Measurements from ENCODE around the gene CNIH2. TPM values are rescaled to one million over a fixed set of nuclear protein-coding genes. Genes with fewer than 3 reads are reported as not detected.

Gene CNIH2
- total and polyA plus RNA-seq, 7 donors, result 0.63 to 1.7 TPM; not detected in 5

DNA sequence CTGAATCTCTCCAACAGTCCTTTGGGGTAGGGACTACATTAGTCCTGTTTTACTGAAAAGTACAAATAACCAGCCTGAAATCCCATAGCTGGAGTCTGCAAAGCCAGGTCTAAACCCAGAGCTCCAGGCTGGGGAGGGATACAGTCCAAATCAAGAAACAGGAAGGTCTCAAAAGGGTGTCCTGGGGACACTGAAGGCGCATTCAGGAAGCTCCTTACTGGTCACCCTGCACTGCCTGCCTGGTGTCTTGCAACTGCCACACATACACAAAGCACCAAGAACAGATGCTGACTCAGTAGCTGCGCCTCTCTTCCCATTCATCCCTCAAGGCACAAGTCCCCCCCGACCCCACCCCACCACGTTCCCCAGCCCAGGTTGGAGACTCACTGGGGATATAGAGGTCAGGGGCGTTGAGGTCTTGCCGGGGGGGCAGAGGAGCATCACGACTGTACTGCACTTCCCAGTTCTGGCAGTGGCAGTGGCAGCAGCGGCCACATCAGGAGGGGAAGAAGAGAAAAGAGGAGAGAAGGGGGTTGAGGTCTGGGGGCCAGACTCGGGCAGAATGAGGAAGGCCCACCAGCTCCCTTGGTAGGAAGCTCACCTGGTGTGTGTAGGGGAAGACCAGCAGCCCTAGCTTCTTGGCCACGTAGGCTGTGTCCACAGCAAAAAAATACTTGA, 9.4 kb downstream of the CNIH2 start:
- Histone ChIP-seq H3K4me1 (peaks cover 0 to 48% (median 40%) of the 10 kb centered on the region in 4 donors), H3K27me3 (peaks cover 13 to 14% (median 13%) of the 10 kb centered on the region in 3 donors), H3K36me3 (peaks cover 0 to 8% (median 0%) of the 10 kb centered on the region in 4 donors), H3K4me3 (no peak overlapping the region), H3K9me3 (no peaks in the 10 kb centered on the region), H3K27ac (no peak overlapping the region)
- TF ChIP-seq, protein P1, sequence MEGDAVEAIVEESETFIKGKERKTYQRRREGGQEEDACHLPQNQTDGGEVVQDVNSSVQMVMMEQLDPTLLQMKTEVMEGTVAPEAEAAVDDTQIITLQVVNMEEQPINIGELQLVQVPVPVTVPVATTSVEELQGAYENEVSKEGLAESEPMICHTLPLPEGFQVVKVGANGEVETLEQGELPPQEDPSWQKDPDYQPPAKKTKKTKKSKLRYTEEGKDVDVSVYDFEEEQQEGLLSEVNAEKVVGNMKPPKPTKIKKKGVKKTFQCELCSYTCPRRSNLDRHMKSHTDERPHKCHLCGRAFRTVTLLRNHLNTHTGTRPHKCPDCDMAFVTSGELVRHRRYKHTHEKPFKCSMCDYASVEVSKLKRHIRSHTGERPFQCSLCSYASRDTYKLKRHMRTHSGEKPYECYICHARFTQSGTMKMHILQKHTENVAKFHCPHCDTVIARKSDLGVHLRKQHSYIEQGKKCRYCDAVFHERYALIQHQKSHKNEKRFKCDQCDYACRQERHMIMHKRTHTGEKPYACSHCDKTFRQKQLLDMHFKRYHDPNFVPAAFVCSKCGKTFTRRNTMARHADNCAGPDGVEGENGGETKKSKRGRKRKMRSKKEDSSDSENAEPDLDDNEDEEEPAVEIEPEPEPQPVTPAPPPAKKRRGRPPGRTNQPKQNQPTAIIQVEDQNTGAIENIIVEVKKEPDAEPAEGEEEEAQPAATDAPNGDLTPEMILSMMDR (IDR thresholded peaks at IDR 0.05), result no peak
- no peak for TF ChIP-seq EP300 (IDR thresholded peaks at IDR 0.05)
- no peak for TF ChIP-seq POLR2AphosphoS5 (IDR thresholded peaks at IDR 0.05)
- no peak for TF ChIP-seq POLR2A (IDR thresholded peaks at IDR 0.05)
- 77 to 84% methylated on average over 10 of the region's 10 CpGs for WGBS, 2 donors
- no peak for DNase-seq
- intact Hi-C loops (cut with DNase I), result no loop called here

DNA sequence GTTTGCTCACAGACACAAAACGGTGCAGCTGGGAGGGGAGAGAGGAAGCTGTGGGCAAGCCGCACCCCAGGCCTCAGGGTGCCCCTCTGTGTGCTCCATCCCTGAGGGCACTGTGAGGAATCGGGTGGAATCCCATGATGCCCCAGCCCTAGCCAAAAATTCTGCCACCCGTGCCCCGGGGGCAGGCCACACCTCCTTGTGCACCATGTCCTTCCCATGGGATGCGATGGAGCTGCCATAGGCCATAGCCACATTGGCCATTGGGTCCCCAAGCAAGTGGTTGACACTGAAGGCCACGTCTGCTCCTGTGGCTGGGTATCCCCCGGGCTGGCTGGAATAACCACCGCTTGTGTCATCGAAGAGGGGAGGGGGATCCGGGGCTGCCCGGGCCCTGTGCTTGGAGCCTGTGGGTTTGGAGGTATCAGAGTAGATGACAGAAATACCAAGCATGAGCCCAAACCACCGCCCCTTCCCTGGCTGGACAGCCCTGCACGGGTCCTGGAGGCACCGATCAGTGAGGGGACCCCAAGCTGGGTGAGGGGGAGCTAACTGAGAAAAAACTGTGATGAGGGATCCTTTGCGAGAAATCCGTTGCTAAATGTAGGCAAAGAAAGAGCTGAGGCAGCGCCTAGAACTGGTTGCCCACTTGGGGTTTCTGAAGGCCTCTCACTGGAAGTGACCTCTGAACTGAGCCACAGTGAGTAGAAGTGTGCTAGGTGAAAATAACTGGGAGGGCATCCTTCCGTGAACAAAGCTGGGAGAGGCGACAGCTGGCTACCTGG, 10.1 kb downstream of the CNIH2 start:
- Histone ChIP-seq H3K36me3 (peaks cover 0 to 8% (median 0%) of the 10 kb centered on the region in 4 donors), H3K9me3 (no peaks in the 10 kb centered on the region), H3K27me3 (peaks cover 20 to 21% (median 20%) of the 10 kb centered on the region in 3 donors), H3K4me1 (peaks cover 0 to 43% (median 33%) of the 10 kb centered on the region in 4 donors), H3K4me3 (peak overlapping the region; percentile 74 to 80 (median 77)), H3K27ac (peak overlapping the region; percentile 90 to 96 (median 94))
- WGBS, 2 donors, result 49 to 53% methylated on average over 20 of the region's 20 CpGs
- DNase-seq, result no peak
- TF ChIP-seq, protein P1 (IDR thresholded peaks at IDR 0.05), result no peak
- TF ChIP-seq POLR2A (IDR thresholded peaks at IDR 0.05) (no peak), EP300 (IDR thresholded peaks at IDR 0.05) (no peak), POLR2AphosphoS5 (IDR thresholded peaks at IDR 0.05) (no peak)
- intact Hi-C loops (cut with DNase I), result no loop called here

DNA sequence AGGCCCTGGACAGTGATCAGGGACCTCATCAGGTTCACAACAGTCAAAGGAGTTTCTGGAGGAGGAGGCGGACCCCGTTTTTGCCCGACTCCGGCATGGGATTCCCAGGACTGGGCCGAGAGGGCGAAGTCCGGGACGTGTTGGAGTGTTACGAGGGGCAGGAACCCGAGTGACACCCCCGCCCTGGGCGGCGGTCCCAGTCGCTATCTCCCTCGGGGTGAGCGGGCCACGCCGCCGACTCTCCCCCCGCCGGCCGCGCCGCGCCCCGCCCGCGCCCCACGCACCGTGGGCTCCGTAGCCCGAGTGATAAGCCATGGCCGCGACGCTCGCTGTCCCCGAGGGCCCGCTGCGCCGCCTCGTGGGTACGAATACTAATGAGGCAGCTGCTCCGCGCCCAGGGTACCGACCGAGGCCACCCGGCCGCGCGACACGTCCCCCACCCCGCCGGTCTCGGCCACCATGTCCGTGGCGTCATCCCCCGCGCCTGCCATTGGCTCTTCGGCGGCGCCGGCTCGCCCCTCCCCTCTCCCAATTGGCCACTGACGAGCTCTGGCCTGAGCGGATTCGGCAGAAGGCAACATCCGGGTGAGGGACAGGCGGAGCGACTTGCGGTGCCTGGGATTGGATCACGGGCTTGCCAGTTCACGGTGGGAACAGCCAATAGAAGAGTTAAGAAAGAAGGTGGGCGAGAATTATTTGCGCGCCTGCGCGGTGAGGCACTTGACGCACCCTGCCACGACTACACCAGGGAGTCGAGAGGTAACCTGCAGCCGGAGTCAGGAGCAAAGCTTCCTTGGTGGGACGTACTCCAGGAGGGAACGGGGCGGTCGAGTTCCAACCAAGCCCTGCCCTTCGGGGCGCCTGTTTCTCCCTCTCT, 10.9 kb downstream of the CNIH2 start, which contains the start of gene YIF1A:
TSS of gene YIF1A (minus strand) at position 473 of the 877 bp plus-strand sequence. CDS start at position 315, 158 bp downstream.
- Histone ChIP-seq H3K4me1 (peaks cover 0 to 41% (median 32%) of the 10 kb centered on the region in 4 donors), H3K36me3 (peaks cover 0 to 8% (median 0%) of the 10 kb centered on the region in 4 donors), H3K27me3 (peaks cover 27 to 29% (median 29%) of the 10 kb centered on the region in 3 donors), H3K4me3 (peak within 1 kb of the TSS; percentile 74 to 80 (median 77)), H3K27ac (peak within 1 kb of the TSS; percentile 90 to 96 (median 94)), H3K9me3 (no peaks in the 10 kb centered on the region)
- peak; percentile 100 for DNase-seq
- TF ChIP-seq, protein P1 (IDR thresholded peaks at IDR 0.05), result no peak
- peak; percentile 94 to 98 (median 98) for TF ChIP-seq POLR2AphosphoS5 (IDR thresholded peaks at IDR 0.05)
- TF ChIP-seq EP300 (IDR thresholded peaks at IDR 0.05), result no peak
- TF ChIP-seq POLR2A (IDR thresholded peaks at IDR 0.05), result peak; percentile 74 to 81
- intact Hi-C loops (cut with DNase I), result no loop called here
- WGBS, 2 donors, result 0 to 1% methylated on average over 87 of the region's 87 CpGs
